Measurements from ENCODE around the gene MYH14.
A peak's percentile ranks its signal among the peaks of the same experiment; 100 is the strongest.

The MYH14 gene

GRCh38 chr19:50263176-50263575, 59.8 kb downstream of the MYH14 start:
- Histone ChIP-seq H3K27me3 (ENCODE audit: low read depth, low read length) (no peaks in the 10 kb centered on the region), H3K27ac (ENCODE audit: low read length) (no peak overlapping the region), H3K79me2 (ENCODE audit: low read length) (no peaks in the 10 kb centered on the region), H3K36me3 (replicated peaks; ENCODE audit: low read depth, low read length) (no peaks in the 10 kb centered on the region), H3K9me3 (ENCODE audit: insufficient read depth, low read length) (no peaks in the 10 kb centered on the region), H3K4me3 (ENCODE audit: low read length) (no peak overlapping the region), H3K4me2 (ENCODE audit: low read length) (no peak overlapping the region), H4K20me1 (ENCODE audit: insufficient read depth, low read length) (no peaks in the 10 kb centered on the region), H3K9ac (ENCODE audit: low read length) (no peak overlapping the region), H2AFZ (ENCODE audit: low read depth, low read length) (no peak overlapping the region), H3K4me1 (ENCODE audit: low read length) (peaks cover 3% of the 10 kb centered on the region; the same call in 1 of the 2 replicates)
- no peak for TF ChIP-seq EZH2phosphoT487 (IDR thresholded peaks at IDR 0.05; ENCODE audit: low read depth)
- TF ChIP-seq CTCF (IDR thresholded peaks at IDR 0.05; ENCODE audit: low read depth, low read length), result no peak

- Histone ChIP-seq H3K27me3 (ENCODE audit: low read depth, low read length) (no peaks in the 10 kb centered on the region), H2AFZ (ENCODE audit: low read depth, low read length) (no peak overlapping the region), H4K20me1 (ENCODE audit: insufficient read depth, low read length) (no peaks in the 10 kb centered on the region), H3K4me3 (ENCODE audit: low read length) (no peak overlapping the region), H3K27ac (ENCODE audit: low read length) (no peak overlapping the region), H3K4me2 (ENCODE audit: low read length) (no peak overlapping the region), H3K9me3 (ENCODE audit: insufficient read depth, low read length) (no peaks in the 10 kb centered on the region), H3K4me1 (ENCODE audit: low read length) (no peaks in the 10 kb centered on the region), H3K9ac (ENCODE audit: low read length) (no peak overlapping the region), H3K79me2 (ENCODE audit: low read length) (no peaks in the 10 kb centered on the region), H3K36me3 (replicated peaks; ENCODE audit: low read depth, low read length) (no peaks in the 10 kb centered on the region)
- TF ChIP-seq EZH2phosphoT487 (IDR thresholded peaks at IDR 0.05; ENCODE audit: low read depth) (no peak), CTCF (IDR thresholded peaks at IDR 0.05; ENCODE audit: low read depth, low read length) (peak; percentile 46)
Observed at GRCh38 chr19:50264483-50265186, 61.2 kb downstream of the MYH14 start.

DNA sequence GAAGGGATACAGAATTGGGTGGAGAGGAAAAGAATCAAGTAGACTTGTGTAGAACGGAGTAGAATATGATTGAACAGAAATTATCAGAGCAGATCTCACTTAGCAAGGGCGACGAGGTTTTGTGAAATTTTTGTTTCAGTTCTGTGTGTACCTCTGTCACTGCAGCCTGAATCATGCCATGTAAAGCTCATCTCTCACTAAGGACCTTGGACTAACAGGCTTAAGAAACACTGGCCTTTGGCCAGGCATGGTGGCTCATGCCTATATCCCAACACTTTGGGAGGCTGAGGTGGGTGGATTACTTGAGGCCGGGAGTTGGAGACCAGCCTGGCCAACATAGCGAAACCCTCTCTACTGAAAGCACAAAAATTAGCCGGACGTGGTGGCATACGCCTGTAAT, 62.6 kb downstream of the MYH14 start:
- Histone ChIP-seq H3K27ac (ENCODE audit: low read length) (no peak overlapping the region), H3K9me3 (ENCODE audit: insufficient read depth, low read length) (no peaks in the 10 kb centered on the region), H3K79me2 (ENCODE audit: low read length) (no peaks in the 10 kb centered on the region), H3K4me1 (ENCODE audit: low read length) (no peaks in the 10 kb centered on the region), H3K9ac (ENCODE audit: low read length) (no peak overlapping the region), H4K20me1 (ENCODE audit: insufficient read depth, low read length) (no peaks in the 10 kb centered on the region), H3K4me2 (ENCODE audit: low read length) (no peak overlapping the region), H3K4me3 (ENCODE audit: low read length) (no peak overlapping the region), H2AFZ (ENCODE audit: low read depth, low read length) (no peak overlapping the region), H3K36me3 (replicated peaks; ENCODE audit: low read depth, low read length) (no peaks in the 10 kb centered on the region), H3K27me3 (ENCODE audit: low read depth, low read length) (no peaks in the 10 kb centered on the region)
- no peak for TF ChIP-seq CTCF (IDR thresholded peaks at IDR 0.05; ENCODE audit: low read depth, low read length)
- TF ChIP-seq EZH2phosphoT487 (IDR thresholded peaks at IDR 0.05; ENCODE audit: low read depth), result no peak

GRCh38 chr19:50266896-50267295, 63.5 kb downstream of the MYH14 start:
- no peak overlapping the region for H3K4me2 ChIP-seq (ENCODE audit: low read length)
- H3K9ac ChIP-seq (ENCODE audit: low read length), result no peak overlapping the region
- no peak overlapping the region for H3K27ac ChIP-seq (ENCODE audit: low read length)
- no peaks in the 10 kb centered on the region for H3K36me3 ChIP-seq (replicated peaks; ENCODE audit: low read depth, low read length)
- no peaks in the 10 kb centered on the region for H3K27me3 ChIP-seq (ENCODE audit: low read depth, low read length)
- H3K9me3 ChIP-seq (ENCODE audit: insufficient read depth, low read length), result no peaks in the 10 kb centered on the region
- H2AFZ ChIP-seq (ENCODE audit: low read depth, low read length), result no peak overlapping the region
- H3K4me3 ChIP-seq (ENCODE audit: low read length), result no peak overlapping the region
- H4K20me1 ChIP-seq (ENCODE audit: insufficient read depth, low read length), result no peaks in the 10 kb centered on the region
- no peaks in the 10 kb centered on the region for H3K4me1 ChIP-seq (ENCODE audit: low read length)
- H3K79me2 ChIP-seq (ENCODE audit: low read length), result no peaks in the 10 kb centered on the region
- no peak for TF ChIP-seq EZH2phosphoT487 (IDR thresholded peaks at IDR 0.05; ENCODE audit: low read depth)
- TF ChIP-seq CTCF (IDR thresholded peaks at IDR 0.05; ENCODE audit: low read depth, low read length), result no peak
